NCI-H69 (cell line): ENCODE data around the gene PTPRN2.
"Not testable (repeated sequence)": the region's sequence is repeated elsewhere in the genome, so short reads cannot be mapped to it uniquely, and the experiment has no call there.

ENCODE experiments used
- DNase-seq: peaks from one replicate; lab custom pipeline; 2025; lab: John Stamatoyannopoulos, UW

Gene PTPRN2

GRCh38 chr7:158350166-158350900 is 237.3 kb downstream of the PTPRN2 start:
- no peak for DNase-seq

GRCh38 chr7:158348446-158348845 is 239.2 kb downstream of the PTPRN2 start:
- DNase-seq, result no peak

GRCh38 chr7:158348039-158348438 is 239.6 kb downstream of the PTPRN2 start:
- DNase-seq, result not testable (repeated sequence)

- DNase-seq, result no peak
These were observed 241.9 kb downstream of the PTPRN2 start for GRCh38 chr7:158345731-158346130.

GRCh38 chr7:158344706-158345300 is 242.8 kb downstream of the PTPRN2 start:
- DNase-seq, result no peak

GRCh38 chr7:158343936-158344455 is 243.6 kb downstream of the PTPRN2 start:
- no peak for DNase-seq

- no peak for DNase-seq
These were observed 244.1 kb downstream of the PTPRN2 start for GRCh38 chr7:158343526-158343925.

GRCh38 chr7:158341097-158341496 is 246.5 kb downstream of the PTPRN2 start:
- not testable (repeated sequence) for DNase-seq

- DNase-seq, result not testable (repeated sequence)
These were observed 250.7 kb downstream of the PTPRN2 start for GRCh38 chr7:158336952-158337351.

GRCh38 chr7:158332516-158332915 is 255.1 kb downstream of the PTPRN2 start:
- not testable (repeated sequence) for DNase-seq

- DNase-seq, result not testable (repeated sequence)
These were observed 255.7 kb downstream of the PTPRN2 start for GRCh38 chr7:158331826-158332450.

GRCh38 chr7:158329686-158330085 is 257.9 kb downstream of the PTPRN2 start:
- no peak for DNase-seq

GRCh38 chr7:158329014-158329610 is 258.5 kb downstream of the PTPRN2 start:
- no peak for DNase-seq

- no peak for DNase-seq
These were observed 259.1 kb downstream of the PTPRN2 start for GRCh38 chr7:158328376-158329013.

- peak; percentile 37 for DNase-seq
These were observed 259.9 kb downstream of the PTPRN2 start for GRCh38 chr7:158327571-158328180.

- DNase-seq, result no peak
These were observed 260.6 kb downstream of the PTPRN2 start for GRCh38 chr7:158327012-158327411.

- DNase-seq, result peak; percentile 97
These were observed 261.9 kb downstream of the PTPRN2 start for GRCh38 chr7:158325530-158326381.

GRCh38 chr7:158324397-158325360 is 262.9 kb downstream of the PTPRN2 start:
- peak; percentile 36 for DNase-seq

- DNase-seq, result no peak
These were observed 263.8 kb downstream of the PTPRN2 start for GRCh38 chr7:158323741-158324396.
